Measurements from ENCODE around the gene TCF23.
"Not testable (repeated sequence)": the region's sequence is repeated elsewhere in the genome, so short reads cannot be mapped to it uniquely, and the experiment has no call there.

The TCF23 gene

DNA sequence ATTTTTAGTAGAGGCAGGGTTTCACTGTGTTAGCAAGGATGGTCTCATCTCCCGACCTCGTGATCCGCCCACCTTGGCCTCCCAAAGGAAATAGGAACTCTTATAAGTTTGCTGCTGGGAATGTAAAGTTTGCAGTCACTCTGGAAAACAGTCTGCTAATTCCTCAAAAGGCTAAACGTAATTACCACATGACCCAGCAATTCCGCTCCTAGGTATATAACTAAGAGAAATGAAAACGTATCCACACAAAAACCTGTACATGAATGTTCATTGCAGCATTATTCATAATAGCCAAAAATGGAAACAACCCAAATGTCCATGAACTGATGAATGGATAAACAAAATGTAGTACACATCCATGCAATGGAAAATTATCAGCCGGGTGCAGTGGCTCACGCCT, 41.2 kb downstream of the TCF23 start:
- DNase-seq (ENCODE audit: low read depth in 2 of 2): no peak

DNA sequence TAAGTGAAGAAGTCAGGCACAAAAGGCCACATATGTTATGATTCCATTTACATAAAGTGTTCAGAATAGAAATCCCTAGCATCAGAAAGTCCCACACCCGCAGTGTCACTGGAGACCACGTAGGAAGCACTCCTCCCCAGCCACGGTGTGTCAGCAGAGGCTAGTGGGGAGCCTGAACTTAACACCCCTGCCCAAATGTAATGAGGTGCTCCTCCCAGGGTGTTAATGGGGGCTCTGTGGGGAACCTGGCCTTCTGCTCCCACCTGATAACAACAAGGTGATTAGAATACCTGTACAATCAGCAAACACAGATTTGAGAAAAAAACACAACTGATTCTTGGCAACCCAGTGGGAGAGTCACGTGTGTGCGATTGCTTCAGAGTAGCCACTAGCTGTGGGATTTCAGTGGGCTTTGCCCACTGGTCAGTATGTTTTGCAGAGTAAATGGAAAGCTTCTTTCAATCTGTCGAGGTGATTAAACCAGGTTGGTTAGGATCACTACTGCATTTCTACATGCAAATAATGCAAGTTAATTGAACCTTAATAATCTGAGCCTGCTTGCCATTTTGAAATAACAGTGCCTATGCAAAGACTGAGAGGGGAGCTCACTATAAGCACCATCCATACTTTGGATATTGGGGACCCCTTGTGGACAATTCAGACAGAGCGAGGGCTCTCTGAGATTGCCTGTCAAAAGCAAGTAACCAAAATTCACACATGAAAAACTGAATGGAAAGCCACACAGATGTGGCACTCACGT, 42.4 kb downstream of the TCF23 start:
- peak in 1 of 2 donors; percentile 8 for DNase-seq (ENCODE audit: low read depth in 2 of 2)

DNA sequence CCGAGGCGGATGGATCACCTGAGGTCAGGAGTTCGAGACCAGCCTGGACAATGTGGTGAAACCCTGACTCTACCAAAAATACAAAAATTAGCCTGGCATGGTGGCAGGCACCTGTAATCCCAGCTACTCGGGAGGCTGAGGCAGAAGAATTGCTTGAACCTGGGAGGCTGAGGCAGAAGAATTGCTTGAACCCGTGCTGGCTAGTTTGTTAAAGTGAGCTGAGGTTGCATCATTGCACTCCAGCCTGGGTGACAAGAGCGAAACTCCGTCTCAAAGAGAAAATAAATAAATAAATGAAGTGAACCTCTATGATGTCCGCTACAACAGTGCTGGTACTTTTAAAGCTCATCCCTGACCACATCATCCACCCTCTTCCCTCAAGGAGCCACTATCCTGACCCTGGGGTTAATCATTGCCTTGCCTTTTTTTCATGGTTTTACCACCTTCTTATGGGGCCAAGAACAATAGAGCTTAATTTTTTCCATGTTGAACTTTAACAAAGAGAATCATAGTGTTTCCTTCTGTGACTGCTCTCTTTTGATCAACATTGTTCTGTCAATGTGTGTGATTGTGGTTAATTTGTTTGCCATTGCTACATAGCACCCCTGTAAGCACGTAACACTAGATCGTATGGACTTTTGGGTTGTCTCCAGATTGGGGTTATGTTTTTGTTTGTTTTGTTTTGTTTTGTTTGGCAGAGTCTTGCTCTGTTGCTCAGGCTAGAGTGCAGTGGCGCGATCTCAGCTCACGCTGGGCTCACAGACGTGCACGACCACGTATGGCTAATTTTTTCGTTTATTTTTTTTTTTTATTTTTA, 45.9 kb downstream of the TCF23 start:
- no peak for DNase-seq (ENCODE audit: low read depth in 2 of 2)

DNA sequence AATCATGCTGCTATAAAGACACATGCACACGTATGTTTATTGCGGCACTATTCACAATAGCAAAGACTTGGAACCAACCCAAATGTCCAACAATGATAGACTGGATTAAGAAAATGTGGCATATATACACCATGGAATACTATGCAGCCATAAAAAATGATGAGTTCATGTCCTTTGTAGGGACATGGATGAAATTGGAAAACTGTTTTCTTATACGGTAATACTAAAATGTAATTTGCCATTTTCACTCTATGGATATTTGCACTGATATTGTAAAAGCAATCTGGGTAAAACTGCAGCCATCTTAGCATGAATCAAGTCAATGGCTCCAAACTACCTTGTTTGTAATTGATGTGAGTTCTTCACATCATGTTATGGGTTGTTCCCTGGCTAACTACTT, 47.0 kb downstream of the TCF23 start:
- DNase-seq (ENCODE audit: low read depth in 2 of 2): not testable (repeated sequence)

DNA sequence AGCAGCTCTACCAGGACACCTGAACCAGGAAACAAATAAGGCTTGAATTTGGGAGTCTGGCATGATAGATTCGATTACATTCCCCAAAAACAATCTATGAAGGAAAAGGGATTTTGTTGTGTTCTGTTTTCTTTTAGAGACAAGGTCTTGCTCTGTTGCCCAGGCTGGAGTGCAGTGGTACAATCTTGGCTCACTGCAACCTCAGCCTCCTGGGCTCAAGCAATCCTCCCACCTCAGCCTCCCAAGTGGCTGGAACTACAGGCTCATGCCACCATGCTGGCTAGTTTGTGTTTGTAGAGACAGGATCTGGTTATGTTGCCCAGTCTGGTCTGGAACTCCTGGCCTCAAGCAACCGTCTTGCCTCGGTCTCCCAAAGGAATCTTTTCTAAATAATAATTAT, 49.3 kb downstream of the TCF23 start:
- not testable (repeated sequence) for DNase-seq (ENCODE audit: low read depth in 2 of 2)

DNA sequence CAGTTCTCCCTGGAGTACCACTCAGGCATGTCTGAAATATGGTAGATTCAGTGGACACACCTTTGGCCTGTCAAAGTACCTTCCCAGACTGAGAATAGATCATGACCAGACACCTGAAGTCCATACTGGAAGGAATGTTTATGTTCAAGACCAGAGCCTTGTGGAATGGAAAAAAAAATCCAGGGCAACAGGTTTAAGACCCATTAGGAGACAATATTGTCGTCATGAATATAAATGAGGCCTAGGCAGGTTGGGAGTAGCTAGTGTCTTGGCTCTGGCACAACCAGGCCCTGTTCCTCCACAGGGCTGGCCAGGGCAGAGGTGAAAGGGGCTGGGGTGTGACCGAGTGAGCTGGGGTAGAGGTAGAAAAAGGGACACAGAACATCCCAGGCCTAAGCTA, 49.8 kb downstream of the TCF23 start:
- DNase-seq (ENCODE audit: low read depth in 2 of 2): no peak

DNA sequence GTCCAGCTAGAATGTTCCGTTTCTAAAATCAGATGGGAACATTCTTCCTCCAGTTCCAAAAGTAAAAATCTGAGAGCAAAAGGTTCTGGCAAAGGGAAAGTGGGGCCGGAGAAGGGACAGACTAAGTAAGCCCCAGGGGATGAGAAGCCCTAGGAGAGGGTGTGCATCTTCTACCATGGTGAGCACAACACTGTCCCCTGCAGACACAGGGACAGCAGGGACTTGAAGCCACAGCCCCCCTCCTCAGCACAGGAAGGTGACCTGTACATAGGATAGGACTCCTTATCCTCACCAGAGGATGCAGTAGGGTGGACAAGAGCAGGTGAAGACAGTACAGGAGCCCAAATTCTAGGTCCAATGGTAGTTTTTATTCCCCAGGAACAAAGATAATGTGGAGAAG, 50.4 kb downstream of the TCF23 start:
- DNase-seq (ENCODE audit: low read depth in 2 of 2): no peak

DNA sequence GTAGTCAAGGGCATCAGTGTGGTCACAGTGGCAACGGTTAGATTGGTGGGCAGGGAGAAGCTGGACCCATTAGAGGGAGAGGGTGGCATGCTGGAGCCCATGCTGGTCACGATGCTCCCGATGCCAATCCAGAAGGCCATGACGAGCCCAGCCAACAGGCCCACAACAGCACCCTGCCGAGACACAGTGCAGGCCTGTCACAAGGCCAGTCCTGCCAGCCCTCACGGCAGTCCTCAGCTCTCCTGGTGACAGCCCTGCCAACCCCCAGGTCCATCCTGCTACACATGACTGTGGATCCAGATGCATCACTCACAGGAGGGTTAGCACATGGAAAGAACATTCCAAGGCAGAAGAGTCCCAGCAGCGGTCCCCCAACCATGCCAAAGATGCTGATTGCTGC, 52.9 kb downstream of the TCF23 start:
- no peak for DNase-seq (ENCODE audit: low read depth in 2 of 2)

DNA sequence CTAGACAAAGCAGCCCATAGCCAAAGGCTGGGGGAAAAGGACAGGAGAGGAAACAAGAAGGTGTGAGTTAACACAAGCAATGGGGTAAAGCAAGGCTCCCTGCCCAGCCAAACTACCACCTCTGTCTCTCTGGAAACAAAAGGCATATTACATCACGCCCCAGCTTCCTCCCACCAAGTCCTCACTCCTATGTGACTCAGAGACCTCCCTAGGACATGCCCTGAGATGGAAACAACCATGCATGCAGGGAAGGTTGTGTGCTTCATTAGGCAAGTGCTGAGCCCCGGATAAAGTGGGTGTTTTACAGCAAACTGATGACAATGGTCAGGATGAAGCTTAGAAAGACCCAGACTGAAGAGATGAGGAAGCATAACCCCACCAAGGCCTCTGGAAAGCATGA, 54.0 kb downstream of the TCF23 start:
- no peak for DNase-seq (ENCODE audit: low read depth in 2 of 2)

DNA sequence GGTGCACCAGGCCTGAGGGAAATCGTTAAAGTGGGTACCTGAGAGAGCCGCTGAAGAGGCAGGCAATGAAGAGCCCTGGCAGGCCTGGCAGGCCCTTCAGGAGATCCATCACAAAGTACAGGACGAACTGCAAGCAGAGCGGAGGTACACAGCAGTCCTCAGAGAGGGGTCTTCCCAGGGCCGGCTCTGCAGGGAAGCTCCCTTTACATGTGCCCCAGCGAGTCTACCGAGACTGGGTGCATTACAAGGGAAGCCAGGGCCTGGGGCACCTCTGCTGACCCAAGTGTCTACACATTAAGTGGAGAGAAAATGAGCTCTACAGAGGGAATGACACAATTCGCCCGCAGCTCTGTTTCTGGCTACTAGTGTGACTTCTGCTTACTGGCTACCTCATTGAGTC, 54.9 kb downstream of the TCF23 start:
- no peak for DNase-seq (ENCODE audit: low read depth in 2 of 2)

DNA sequence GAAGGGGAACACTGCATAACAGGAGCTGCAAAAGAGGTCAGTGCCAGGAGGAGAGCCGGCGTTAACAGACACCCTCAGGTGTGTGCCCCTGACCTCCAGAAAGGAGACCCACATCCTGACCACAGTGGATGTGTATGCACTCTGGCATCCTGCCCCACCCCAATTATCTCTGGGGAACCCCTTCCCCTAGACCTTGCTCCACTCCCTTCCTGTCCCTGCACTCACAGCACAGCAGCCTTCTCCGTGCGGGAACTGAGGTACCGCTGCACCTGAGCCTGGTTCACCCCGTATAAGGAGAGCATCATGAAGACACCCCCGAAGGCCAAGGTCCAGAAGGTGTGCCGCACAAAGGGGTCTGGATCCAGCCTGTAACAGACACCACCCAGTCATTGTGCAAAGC, 55.8 kb downstream of the TCF23 start:
- no peak for DNase-seq (ENCODE audit: low read depth in 2 of 2)

DNA sequence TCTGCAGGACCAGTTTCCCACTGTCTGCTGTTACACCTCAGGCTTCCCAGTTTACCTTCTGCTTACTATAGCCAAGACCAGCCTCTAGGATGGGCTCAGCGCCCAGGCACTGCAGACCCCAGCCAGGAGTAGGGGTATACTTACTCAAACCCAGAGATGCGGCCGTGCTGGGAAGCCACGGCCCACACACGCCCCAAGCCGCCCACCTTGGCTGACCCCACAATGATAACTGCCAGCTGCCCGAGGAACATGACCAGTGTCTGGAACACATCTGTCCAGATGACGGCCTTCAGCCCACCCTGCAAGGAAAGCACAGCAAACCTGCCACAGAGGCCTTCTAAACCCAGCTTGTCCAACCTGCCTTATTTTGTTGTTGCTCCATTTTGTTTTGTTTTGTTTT, 56.4 kb downstream of the TCF23 start:
- no peak for DNase-seq (ENCODE audit: low read depth in 2 of 2)

DNA sequence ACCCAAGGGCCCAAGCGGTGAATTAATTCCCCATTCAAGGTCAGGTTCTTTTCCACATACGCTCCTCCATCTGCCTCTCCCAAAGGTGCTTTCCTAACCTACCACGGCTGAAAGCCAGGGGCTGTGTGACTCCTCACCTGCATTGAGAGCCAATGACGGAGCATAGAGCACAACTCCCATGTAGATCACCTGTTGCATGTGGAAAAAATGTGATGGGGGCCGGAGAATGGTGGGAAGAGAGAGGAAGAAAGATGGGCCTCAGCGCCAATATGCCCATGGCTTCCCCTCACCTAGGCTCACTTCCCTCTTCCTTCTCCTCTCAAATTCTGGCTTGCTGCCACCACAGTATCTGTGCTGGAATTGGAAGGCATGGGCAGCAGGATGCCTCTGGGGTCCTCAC, 57.5 kb downstream of the TCF23 start:
- DNase-seq (ENCODE audit: low read depth in 2 of 2): no peak
